SK-N-SH (cell line): Measurements from ENCODE around the gene NETO2. TPM values are rescaled to one million over a fixed set of nuclear protein-coding genes. Genes with fewer than 3 reads are reported as not detected.

Experiments
- CTCF ChIA-PET: fragments of 300-600, 350-600 bp; formaldehyde crosslinking; extraction: SDS; loops from one replicate; lab custom pipeline; 2021; lab: Yijun Ruan, JAX
- POLR2A ChIA-PET: fragments of 350-600 bp; sonication (Branson Sonifier 250); formaldehyde crosslinking; extraction: SDS; loops from one replicate; lab custom pipeline; 2020; ENCODE audit warnings: antibody characterized with exemption, inconsistent platforms; lab: Yijun Ruan, JAX
- DNase-seq: peaks from one replicate; pipeline ENCODE4 v3.0.0; 2012
- H2AFZ ChIP-seq: fragments of 200-600 bp; sonication (generic); 2 replicates; pipeline ENCODE4 v1.8.1; 2016; ENCODE audit warnings: antibody characterized with exemption, mild to moderate bottlenecking, low read depth
- H3F3A ChIP-seq: fragments of 200-600 bp; sonication (generic); replicated peaks from 2 replicates; pipeline ENCODE3; 2016; ENCODE audit warnings: antibody characterized with exemption, mild to moderate bottlenecking; ENCODE audit not compliant: insufficient read depth
- H3K27ac ChIP-seq, 2 experiments: fragments of 200-500 bp in 1 of 2; fragments of 200-600 bp in 1 of 2; sonication (Bioruptor generic) in 1 of 2; sonication (generic), shearing (Covaris generic) in 1 of 2; 2 replicates each; pipeline versions ENCODE4 v1.5.1 to v1.6.1; 2014 to 2016; ENCODE audit warnings: low read depth in 2 of 2, inconsistent platforms in 1 of 2, low read length in 1 of 2, mild to moderate bottlenecking in 1 of 2, mixed read lengths in 1 of 2
- H3K27me3 ChIP-seq: fragments of 200-600 bp; sonication (generic), shearing (Covaris generic); 2 replicates; pipeline ENCODE4 v1.6.1; 2016; ENCODE audit warnings: mixed run types; ENCODE audit not compliant: insufficient read depth
- H3K36me3 ChIP-seq, 2 experiments: fragments of 200-500 bp in 1 of 2; fragments of 200-600 bp in 1 of 2; sonication (Bioruptor generic) in 1 of 2; sonication (generic) in 1 of 2; replicated peaks in 1 of 2; 2 replicates each; pipeline versions ENCODE3 to v1.5.1; 2014 to 2016; ENCODE audit warnings: low read length in 1 of 2, mild to moderate bottlenecking in 1 of 2; ENCODE audit not compliant: insufficient read depth in 2 of 2, control insufficient read depth in 1 of 2
- H3K4me1 ChIP-seq, 2 experiments: fragments of 200-500 bp in 1 of 2; fragments of 200-600 bp in 1 of 2; sonication (Bioruptor generic) in 1 of 2; sonication (generic), shearing (Covaris generic) in 1 of 2; 2 replicates each; pipeline versions ENCODE4 v1.5.1 to v1.6.1; 2014 to 2016; ENCODE audit warnings: low read depth in 1 of 2, low read length in 1 of 2, mixed run types in 1 of 2; ENCODE audit not compliant: insufficient read depth in 2 of 2, control insufficient read depth in 1 of 2
- H3K4me2 ChIP-seq: fragments of 200-600 bp; sonication (generic), shearing (Covaris generic); 2 replicates; pipeline ENCODE4 v1.6.1; 2017; ENCODE audit warnings: mixed run types
- H3K4me3 ChIP-seq, 2 experiments: fragments of 200-500 bp in 1 of 2; fragments of 200-600 bp in 1 of 2; sonication (Bioruptor generic) in 1 of 2; sonication (generic), shearing (Covaris generic) in 1 of 2; 2 replicates each; pipeline versions ENCODE4 v1.5.1 to v1.8.1; 2014 to 2016; ENCODE audit warnings: low read depth in 2 of 2, inconsistent platforms in 1 of 2, low read length in 1 of 2, mild to moderate bottlenecking in 1 of 2, mixed read lengths in 1 of 2, moderate library complexity in 1 of 2
- H3K79me2 ChIP-seq: fragments of 200-600 bp; sonication (generic); 2 replicates; pipeline ENCODE4 v1.8.1; 2017; ENCODE audit warnings: mild to moderate bottlenecking; ENCODE audit not compliant: insufficient read depth
- H3K9ac ChIP-seq: fragments of 200-600 bp; sonication (generic); 2 replicates; pipeline ENCODE4 v1.6.1; 2017; ENCODE audit warnings: mixed run types
- H3K9me2 ChIP-seq: fragments of 200-600 bp; sonication (generic); 2 replicates; pipeline ENCODE4 v1.6.1; 2017; ENCODE audit warnings: mixed run types
- H3K9me3 ChIP-seq: fragments of 200-600 bp; sonication (generic); 2 replicates; pipeline ENCODE4 v1.6.1; 2017; ENCODE audit warnings: mixed run types, mild to moderate bottlenecking, moderate library complexity
- H4K20me1 ChIP-seq: fragments of 200-600 bp; sonication (generic); 2 replicates; pipeline ENCODE4 v1.6.1; 2017; ENCODE audit warnings: mild to moderate bottlenecking, mixed run types; ENCODE audit not compliant: insufficient read depth
- CHD2 ChIP-seq: fragments of 150-350 bp; IDR thresholded peaks from 2 replicates; pipeline ENCODE4 v1.6.1; 2018; ENCODE audit warnings: low read length; ENCODE audit not compliant: partially characterized antibody
- EP300 ChIP-seq, 2 experiments: IDR thresholded peaks; 2 replicates each; pipeline versions ENCODE4 v1.4.0 to v1.6.1; 2012; ENCODE audit warnings: borderline replicate concordance in 1 of 2, low read depth in 1 of 2, low read length in 1 of 2
- FOXJ3 ChIP-seq: sonication (generic); formaldehyde crosslinking; IDR thresholded peaks from 2 replicates; pipeline ENCODE4 v1.5.1; 2020; ENCODE audit warnings: mild to moderate bottlenecking, missing genetic modification reagents
- MEF2A ChIP-seq: IDR thresholded peaks from 2 replicates; pipeline ENCODE4 v1.4.0; 2012; ENCODE audit warnings: low read depth, borderline replicate concordance
- MXI1 ChIP-seq: IDR thresholded peaks from 2 replicates; pipeline ENCODE4 v1.6.1; 2012; ENCODE audit warnings: mild to moderate bottlenecking, low read depth, low read length, improper control_type of control experiment
- NRF1 ChIP-seq: IDR thresholded peaks from 2 replicates; pipeline ENCODE4 v1.6.1; 2012; ENCODE audit warnings: low read depth, mild to moderate bottlenecking, low read length
- RAD21 ChIP-seq: IDR thresholded peaks from 2 replicates; pipeline ENCODE4 v1.6.1; 2012; ENCODE audit warnings: mild to moderate bottlenecking, low read length
- RXRA ChIP-seq: IDR thresholded peaks from 2 replicates; pipeline ENCODE4 v1.4.0; 2012; ENCODE audit warnings: low read depth, mild to moderate bottlenecking, borderline replicate concordance
- SIN3A ChIP-seq: IDR thresholded peaks from 2 replicates; pipeline ENCODE4 v1.6.1; 2012; ENCODE audit warnings: low read depth, mild to moderate bottlenecking, low read length, moderate library complexity, borderline replicate concordance
- SMC3 ChIP-seq: IDR thresholded peaks from 2 replicates; pipeline ENCODE4 v1.6.1; 2012; ENCODE audit warnings: low read depth, low read length, improper control_type of control experiment
- USF1 ChIP-seq: IDR thresholded peaks from 2 replicates; pipeline ENCODE4 v1.4.0; 2012; ENCODE audit warnings: low read depth, borderline replicate concordance
- WGBS: methylation state at CpG from one replicate; pipeline ENCODE4 v1.1.6; 2017; ENCODE audit warnings: low lambda C conversion rate; 5-methylcytosine and 5-hydroxymethylcytosine counted together
- polyA plus RNA-seq, 3 experiments: library from polyadenylated mRNA; depleted of rRNA; stranded (reverse); fragments of >200 nt; gene quantifications; 2 replicates each; pipeline ENCODE4 v1.2.3, GENCODE V29; 2012
- TF ChIP-seq, protein P1 (sequence below): fragments of 200-600 bp; sonication (generic); IDR thresholded peaks from 2 replicates; pipeline ENCODE4 v1.6.1; 2017; ENCODE audit warnings: antibody characterized with exemption, mild to moderate bottlenecking, moderate library complexity
- TF ChIP-seq, protein P2 (sequence below): IDR thresholded peaks from 2 replicates; pipeline ENCODE4 v1.4.0; 2012; ENCODE audit warnings: low read depth

Gene NETO2, protein sequence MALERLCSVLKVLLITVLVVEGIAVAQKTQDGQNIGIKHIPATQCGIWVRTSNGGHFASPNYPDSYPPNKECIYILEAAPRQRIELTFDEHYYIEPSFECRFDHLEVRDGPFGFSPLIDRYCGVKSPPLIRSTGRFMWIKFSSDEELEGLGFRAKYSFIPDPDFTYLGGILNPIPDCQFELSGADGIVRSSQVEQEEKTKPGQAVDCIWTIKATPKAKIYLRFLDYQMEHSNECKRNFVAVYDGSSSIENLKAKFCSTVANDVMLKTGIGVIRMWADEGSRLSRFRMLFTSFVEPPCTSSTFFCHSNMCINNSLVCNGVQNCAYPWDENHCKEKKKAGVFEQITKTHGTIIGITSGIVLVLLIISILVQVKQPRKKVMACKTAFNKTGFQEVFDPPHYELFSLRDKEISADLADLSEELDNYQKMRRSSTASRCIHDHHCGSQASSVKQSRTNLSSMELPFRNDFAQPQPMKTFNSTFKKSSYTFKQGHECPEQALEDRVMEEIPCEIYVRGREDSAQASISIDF
- 40.5 and 48.8 TPM in 2 replicates for polyA plus RNA-seq (2012; rRNA removed)
- polyA plus RNA-seq (2012; cell fraction: cytosol; rRNA removed) = 51.3 and 57.3 TPM in 2 replicates
- polyA plus RNA-seq (2012; cell fraction: nucleus; rRNA removed) = 34.6 and 35.4 TPM in 2 replicates

DNA sequence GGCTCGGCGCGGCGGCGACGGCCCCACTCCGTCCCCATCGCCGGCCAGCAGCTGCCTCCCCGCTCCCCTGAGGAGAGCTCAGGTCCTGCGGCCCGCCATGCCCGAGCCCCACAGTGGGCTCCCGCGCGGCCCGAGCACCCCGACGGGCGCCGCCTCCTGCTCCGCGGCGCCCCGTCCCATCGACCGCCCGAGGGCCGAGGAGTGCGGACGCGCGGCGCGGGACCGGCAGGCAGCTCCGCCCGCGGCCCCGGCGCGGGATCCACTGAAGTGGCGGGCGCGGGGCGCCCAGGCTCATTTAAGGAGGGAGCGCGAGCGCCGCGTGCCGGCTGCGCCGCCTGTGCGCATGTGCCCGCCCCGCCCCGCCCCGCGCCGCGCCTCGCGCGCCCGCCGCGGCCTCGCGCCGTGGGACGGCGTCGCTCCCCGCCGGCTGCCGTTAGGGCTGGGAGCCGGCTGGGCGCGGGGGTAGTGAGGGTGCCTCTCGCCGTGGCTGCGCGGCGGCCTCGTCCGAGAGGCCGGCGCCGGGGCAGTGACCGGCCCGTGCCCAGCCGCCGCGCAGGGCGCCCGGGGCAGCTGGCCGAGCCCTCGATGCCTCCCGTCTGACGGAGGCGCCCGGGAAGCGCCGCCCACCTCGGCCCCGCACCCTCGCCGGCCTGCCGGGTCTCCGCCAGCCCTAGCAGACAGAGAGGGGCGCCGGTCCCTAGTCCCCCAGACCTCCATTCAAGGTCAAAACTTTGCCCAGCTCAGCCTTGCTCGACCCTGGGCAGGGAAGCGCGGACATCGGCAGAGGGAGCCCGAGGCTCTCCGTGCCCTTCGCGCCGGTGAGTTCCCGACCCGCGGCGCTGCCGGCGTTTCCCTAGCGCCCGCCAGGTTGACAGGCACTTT, at the start of gene NETO2:
Gene NETO2, minus strand, starts transcription at position 269 of the 882 bp plus-strand sequence. CDS start 333 bp downstream, outside the sequence.
- no peaks in the 10 kb centered on the region for H4K20me1 ChIP-seq
- H3K9me3 ChIP-seq = no peaks in the 10 kb centered on the region
- H3K4me3 ChIP-seq = peak within 1 kb of the TSS; percentile 83 to 84
- peak; percentile 88 for DNase-seq
- no peaks in the 10 kb centered on the region for H3K27me3 ChIP-seq
- H2AFZ ChIP-seq = peak within 1 kb of the TSS; percentile 83
- CTCF ChIA-PET = interaction anchor here (0.6 to 6.3 kb wide), 56 partner anchors 9 to 1050 kb away, joined by 3 to 152 read pairs (median 4); partner anchors contain the start of genes ABCC12, DNAJA2, ITFG1 and PHKB
- peak within 1 kb of the TSS; percentile 54 to 85 for H3K27ac ChIP-seq
- POLR2A ChIA-PET = interaction anchor here (0.6 to 2.5 kb wide), 7 partner anchors 9 to 1021 kb away, joined by 3 to 12 read pairs (median 3); partner anchors contain the start of gene DNAJA2
- no peaks in the 10 kb centered on the region for H3K9me2 ChIP-seq
- peaks cover 7 to 16% of the 10 kb centered on the region in 2 experiments; a peak in 2 of 4 replicates for H3K4me1 ChIP-seq
- TF ChIP-seq FOXJ3 (CRISPR knock-in tag) (no peak), EP300 (IDR thresholded peaks at IDR 0.05; ENCODE audit: borderline replicate concordance in 1 of 2, low read depth in 1 of 2, low read length in 1 of 2) (no peak), SIN3A (peak; percentile 51; the same call in 1 of the 2 replicates), CHD2 (no peak), MXI1 (peak; percentile 9; the same call in 1 of the 2 replicates), SMC3 (peak; percentile 44), MEF2A (no peak), NRF1 (peak; percentile 63), RAD21 (peak; percentile 67), RXRA (no peak), USF1 (no peak)
- TF ChIP-seq, protein P1, sequence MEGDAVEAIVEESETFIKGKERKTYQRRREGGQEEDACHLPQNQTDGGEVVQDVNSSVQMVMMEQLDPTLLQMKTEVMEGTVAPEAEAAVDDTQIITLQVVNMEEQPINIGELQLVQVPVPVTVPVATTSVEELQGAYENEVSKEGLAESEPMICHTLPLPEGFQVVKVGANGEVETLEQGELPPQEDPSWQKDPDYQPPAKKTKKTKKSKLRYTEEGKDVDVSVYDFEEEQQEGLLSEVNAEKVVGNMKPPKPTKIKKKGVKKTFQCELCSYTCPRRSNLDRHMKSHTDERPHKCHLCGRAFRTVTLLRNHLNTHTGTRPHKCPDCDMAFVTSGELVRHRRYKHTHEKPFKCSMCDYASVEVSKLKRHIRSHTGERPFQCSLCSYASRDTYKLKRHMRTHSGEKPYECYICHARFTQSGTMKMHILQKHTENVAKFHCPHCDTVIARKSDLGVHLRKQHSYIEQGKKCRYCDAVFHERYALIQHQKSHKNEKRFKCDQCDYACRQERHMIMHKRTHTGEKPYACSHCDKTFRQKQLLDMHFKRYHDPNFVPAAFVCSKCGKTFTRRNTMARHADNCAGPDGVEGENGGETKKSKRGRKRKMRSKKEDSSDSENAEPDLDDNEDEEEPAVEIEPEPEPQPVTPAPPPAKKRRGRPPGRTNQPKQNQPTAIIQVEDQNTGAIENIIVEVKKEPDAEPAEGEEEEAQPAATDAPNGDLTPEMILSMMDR = peak; percentile 62
- TF ChIP-seq, protein P2, sequence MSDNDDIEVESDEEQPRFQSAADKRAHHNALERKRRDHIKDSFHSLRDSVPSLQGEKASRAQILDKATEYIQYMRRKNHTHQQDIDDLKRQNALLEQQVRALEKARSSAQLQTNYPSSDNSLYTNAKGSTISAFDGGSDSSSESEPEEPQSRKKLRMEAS = peak; percentile 20; the same call in 1 of the 2 replicates
- TF ChIP-seq, all 33 proteins: peak for 7
- WGBS = 1% methylated on average over 13 of the region's 130 CpGs
- Histone ChIP-seq H3K79me2 (peaks cover 41% of the 10 kb centered on the region), H3K36me3 (no peaks in the 10 kb centered on the region), H3K4me2 (peak within 1 kb of the TSS; percentile 89), H3K9ac (peak within 1 kb of the TSS; percentile 74; the same call in 1 of the 2 replicates), H3F3A (peaks cover 13% of the 10 kb centered on the region)
